HG03565 (cell line): ENCODE results near the gene C1QTNF5.
A peak's percentile ranks its signal among the peaks of the same experiment; 100 is the strongest.
"Not testable (repeated sequence)": the region's sequence is repeated elsewhere in the genome, so short reads cannot be mapped to it uniquely, and the experiment has no call there.

Experiments
- ATAC-seq: cut with Tn5 transposase; IDR thresholded peaks from one replicate; pipeline ENCODE4 v1.9.1; 2021; ENCODE audit warnings: mild to moderate bottlenecking, moderate library complexity; ENCODE audit not compliant: unreplicated experiment

C1QTNF5 gene

GRCh38 chr11:119340335-119341221 is at the start of gene C1QTNF5:
Gene C1QTNF5 (minus strand): TSS chr11:119340883. CDS start chr11:119340397, 486 bp downstream.
- ATAC-seq: no peak

GRCh38 chr11:119389611-119390254 is 49.0 kb upstream of the C1QTNF5 start:
- no peak for ATAC-seq

GRCh38 chr11:119388103-119388502 is 47.4 kb upstream of the C1QTNF5 start:
- no peak for ATAC-seq

GRCh38 chr11:119384332-119384731 is 43.6 kb upstream of the C1QTNF5 start:
- no peak for ATAC-seq

- not testable (repeated sequence) for ATAC-seq
Measured at GRCh38 chr11:119382513-119382912, 41.8 kb upstream of the C1QTNF5 start.

- ATAC-seq: no peak
Measured at GRCh38 chr11:119382101-119382500, 41.4 kb upstream of the C1QTNF5 start.

- ATAC-seq: peak; percentile 97
Measured at GRCh38 chr11:119381181-119381988, 40.7 kb upstream of the C1QTNF5 start, which contains the start of gene USP2. Gene USP2 (minus strand): TSS chr11:119381690. CDS start chr11:119373480, 8,210 bp downstream.

GRCh38 chr11:119380827-119381180 is 40.1 kb upstream of the C1QTNF5 start:
- ATAC-seq: no peak

- no peak for ATAC-seq
Measured at GRCh38 chr11:119380160-119380826, 39.6 kb upstream of the C1QTNF5 start.

- no peak for ATAC-seq
Measured at GRCh38 chr11:119378851-119379465, 38.3 kb upstream of the C1QTNF5 start.

GRCh38 chr11:119377961-119378667 is 37.4 kb upstream of the C1QTNF5 start:
- no peak for ATAC-seq

- no peak for ATAC-seq
Measured at GRCh38 chr11:119377112-119377901, 36.6 kb upstream of the C1QTNF5 start.

- no peak for ATAC-seq
Measured at GRCh38 chr11:119376197-119376847, 35.6 kb upstream of the C1QTNF5 start.

GRCh38 chr11:119375337-119376196 is 34.9 kb upstream of the C1QTNF5 start:
- ATAC-seq: no peak

GRCh38 chr11:119374632-119375336 is 34.1 kb upstream of the C1QTNF5 start:
- no peak for ATAC-seq

GRCh38 chr11:119373921-119374631 is 33.4 kb upstream of the C1QTNF5 start:
- no peak for ATAC-seq
